ENCODE data around the gene TRIM21.

TRIM21 gene

DNA sequence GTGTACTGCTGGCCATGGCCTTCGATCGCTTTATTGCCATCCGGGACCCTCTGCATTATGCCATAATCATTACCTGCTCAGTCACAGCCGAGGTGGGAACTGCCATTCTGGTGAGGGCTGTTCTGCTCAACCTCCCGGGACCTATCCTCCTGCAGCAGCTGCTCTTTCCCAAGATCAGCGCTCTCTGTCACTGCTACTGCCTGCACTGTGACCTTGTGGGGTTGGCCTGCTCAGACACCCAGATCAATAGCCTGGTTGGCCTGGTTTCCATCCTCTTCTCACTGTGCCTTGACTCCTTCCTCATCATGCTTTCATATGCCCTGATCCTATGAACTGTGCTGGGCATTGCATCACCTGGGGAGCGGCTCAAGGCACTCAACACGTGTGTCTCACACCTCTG is 24.9 kb upstream of the TRIM21 start:
- CTCF ChIA-PET = interaction anchor here (0.6 kb wide), 1 partner anchor 24 kb away, joined by 3 read pairs; the partner anchor contains the start of gene TRIM21
- H3K4me3 ChIP-seq (ENCODE audit: low read depth, low read length) = no peak overlapping the region
- no peaks in the 10 kb centered on the region for H3K4me1 ChIP-seq (ENCODE audit: control insufficient read depth, insufficient read depth, low read length)
- no peak overlapping the region for H3K27ac ChIP-seq (ENCODE audit: extremely low read depth, low read depth, low read length)
- H3K9me3 ChIP-seq (ENCODE audit: control insufficient read depth, insufficient read depth, low read depth, low read length) = no peaks in the 10 kb centered on the region
- POLR2A ChIA-PET = no interaction called here
- H3K36me3 ChIP-seq (ENCODE audit: control insufficient read depth in 2 of 2, insufficient read depth in 1 of 2, low read length in 2 of 2) = no peaks in the 10 kb centered on the region
- TF ChIP-seq ZNF292 (tag by site-specific recombination; IDR thresholded peaks at IDR 0.05; ENCODE audit: borderline replicate concordance, low read depth) = no peak
- TF ChIP-seq, protein P1, sequence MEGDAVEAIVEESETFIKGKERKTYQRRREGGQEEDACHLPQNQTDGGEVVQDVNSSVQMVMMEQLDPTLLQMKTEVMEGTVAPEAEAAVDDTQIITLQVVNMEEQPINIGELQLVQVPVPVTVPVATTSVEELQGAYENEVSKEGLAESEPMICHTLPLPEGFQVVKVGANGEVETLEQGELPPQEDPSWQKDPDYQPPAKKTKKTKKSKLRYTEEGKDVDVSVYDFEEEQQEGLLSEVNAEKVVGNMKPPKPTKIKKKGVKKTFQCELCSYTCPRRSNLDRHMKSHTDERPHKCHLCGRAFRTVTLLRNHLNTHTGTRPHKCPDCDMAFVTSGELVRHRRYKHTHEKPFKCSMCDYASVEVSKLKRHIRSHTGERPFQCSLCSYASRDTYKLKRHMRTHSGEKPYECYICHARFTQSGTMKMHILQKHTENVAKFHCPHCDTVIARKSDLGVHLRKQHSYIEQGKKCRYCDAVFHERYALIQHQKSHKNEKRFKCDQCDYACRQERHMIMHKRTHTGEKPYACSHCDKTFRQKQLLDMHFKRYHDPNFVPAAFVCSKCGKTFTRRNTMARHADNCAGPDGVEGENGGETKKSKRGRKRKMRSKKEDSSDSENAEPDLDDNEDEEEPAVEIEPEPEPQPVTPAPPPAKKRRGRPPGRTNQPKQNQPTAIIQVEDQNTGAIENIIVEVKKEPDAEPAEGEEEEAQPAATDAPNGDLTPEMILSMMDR (tag by site-specific recombination; IDR thresholded peaks at IDR 0.05) = no peak

- Histone ChIP-seq H3K4me3 (ENCODE audit: low read depth, low read length) (no peak overlapping the region), H3K36me3 (ENCODE audit: control insufficient read depth in 2 of 2, insufficient read depth in 1 of 2, low read length in 2 of 2) (no peaks in the 10 kb centered on the region), H3K4me1 (ENCODE audit: control insufficient read depth, insufficient read depth, low read length) (no peaks in the 10 kb centered on the region), H3K27ac (ENCODE audit: extremely low read depth, low read depth, low read length) (no peak overlapping the region), H3K9me3 (ENCODE audit: control insufficient read depth, insufficient read depth, low read depth, low read length) (no peaks in the 10 kb centered on the region)
- CTCF ChIA-PET = no interaction called here
- POLR2A ChIA-PET = no interaction called here
- TF ChIP-seq ZNF704 (tag by site-specific recombination; IDR thresholded peaks at IDR 0.05) (no peak), ZNF488 (tag by site-specific recombination; IDR thresholded peaks at IDR 0.05) (no peak), ZSCAN5A (tag by site-specific recombination; IDR thresholded peaks at IDR 0.05) (no peak), ZNF501 (tag by site-specific recombination; IDR thresholded peaks at IDR 0.05) (no peak), ZNF214 (tag by site-specific recombination; IDR thresholded peaks at IDR 0.05; ENCODE audit: borderline replicate concordance) (no peak), ZNF621 (tag by site-specific recombination; IDR thresholded peaks at IDR 0.05) (no peak), ZNF792 (tag by site-specific recombination; IDR thresholded peaks at IDR 0.05) (no peak), ZNF391 (tag by site-specific recombination; IDR thresholded peaks at IDR 0.05; ENCODE audit: borderline replicate concordance, low read depth) (no peak), ZNF311 (tag by site-specific recombination; IDR thresholded peaks at IDR 0.05; ENCODE audit: borderline replicate concordance) (no peak), ZNF157 (tag by site-specific recombination; IDR thresholded peaks at IDR 0.05) (no peak), REPIN1 (tag by site-specific recombination; IDR thresholded peaks at IDR 0.05; ENCODE audit: low read depth) (no peak), HOXA7 (CRISPR knock-in tag; IDR thresholded peaks at IDR 0.05; ENCODE audit: borderline replicate concordance) (no peak), ZNF426 (tag by site-specific recombination; IDR thresholded peaks at IDR 0.05) (no peak), ZNF140 (tag by site-specific recombination; IDR thresholded peaks at IDR 0.05) (no peak)
- TF ChIP-seq, protein P2, sequence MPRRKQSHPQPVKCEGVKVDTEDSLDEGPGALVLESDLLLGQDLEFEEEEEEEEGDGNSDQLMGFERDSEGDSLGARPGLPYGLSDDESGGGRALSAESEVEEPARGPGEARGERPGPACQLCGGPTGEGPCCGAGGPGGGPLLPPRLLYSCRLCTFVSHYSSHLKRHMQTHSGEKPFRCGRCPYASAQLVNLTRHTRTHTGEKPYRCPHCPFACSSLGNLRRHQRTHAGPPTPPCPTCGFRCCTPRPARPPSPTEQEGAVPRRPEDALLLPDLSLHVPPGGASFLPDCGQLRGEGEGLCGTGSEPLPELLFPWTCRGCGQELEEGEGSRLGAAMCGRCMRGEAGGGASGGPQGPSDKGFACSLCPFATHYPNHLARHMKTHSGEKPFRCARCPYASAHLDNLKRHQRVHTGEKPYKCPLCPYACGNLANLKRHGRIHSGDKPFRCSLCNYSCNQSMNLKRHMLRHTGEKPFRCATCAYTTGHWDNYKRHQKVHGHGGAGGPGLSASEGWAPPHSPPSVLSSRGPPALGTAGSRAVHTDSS (tag by site-specific recombination; IDR thresholded peaks at IDR 0.05) = no peak
- TF ChIP-seq, protein P1 (tag by site-specific recombination; IDR thresholded peaks at IDR 0.05) = no peak
Measured at GRCh38 chr11:4416816-4417215, 23.3 kb upstream of the TRIM21 start.
